Measurements from ENCODE around the gene CHRM4.

DNA sequence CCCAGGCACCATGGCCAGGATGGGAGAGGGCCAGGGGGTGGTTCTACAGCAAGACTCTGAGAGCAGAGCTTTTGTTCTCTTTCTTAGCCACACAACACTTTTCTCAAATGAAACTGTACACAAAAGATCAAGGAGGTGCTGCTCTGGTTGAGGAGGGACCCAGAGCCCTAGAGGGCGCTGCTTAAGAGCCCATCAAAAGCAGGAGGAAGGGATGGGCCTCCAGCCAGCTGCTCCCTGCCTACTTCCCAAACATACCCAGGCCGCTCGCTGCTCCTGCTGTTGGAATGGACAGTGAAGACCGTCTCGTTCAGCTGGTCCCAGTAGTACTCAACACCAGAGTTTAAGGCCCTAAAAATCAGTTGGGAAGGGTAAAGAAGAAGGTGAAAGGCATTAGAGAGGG, 18.4 kb upstream of the CHRM4 start:
- TF ChIP-seq CTCF (IDR thresholded peaks at IDR 0.05) = no peak; the same call in 1 of the 2 replicates
- TF ChIP-seq ZFX (IDR thresholded peaks at IDR 0.05; ENCODE audit: borderline replicate concordance) = no peak

Data from 22Rv1 (cell line).